RKO (cell line): Measurements from ENCODE around the gene HOMER2.

ENCODE experiments used
- DNase-seq: peaks from one replicate; pipeline ENCODE4 v3.0.0-alpha.2; 2016; ENCODE audit warnings: low spot score

Gene HOMER2

GRCh38 chr15:82856397-82857170, 95.9 kb downstream of the HOMER2 start:
- DNase-seq: peak; percentile 11

DNA sequence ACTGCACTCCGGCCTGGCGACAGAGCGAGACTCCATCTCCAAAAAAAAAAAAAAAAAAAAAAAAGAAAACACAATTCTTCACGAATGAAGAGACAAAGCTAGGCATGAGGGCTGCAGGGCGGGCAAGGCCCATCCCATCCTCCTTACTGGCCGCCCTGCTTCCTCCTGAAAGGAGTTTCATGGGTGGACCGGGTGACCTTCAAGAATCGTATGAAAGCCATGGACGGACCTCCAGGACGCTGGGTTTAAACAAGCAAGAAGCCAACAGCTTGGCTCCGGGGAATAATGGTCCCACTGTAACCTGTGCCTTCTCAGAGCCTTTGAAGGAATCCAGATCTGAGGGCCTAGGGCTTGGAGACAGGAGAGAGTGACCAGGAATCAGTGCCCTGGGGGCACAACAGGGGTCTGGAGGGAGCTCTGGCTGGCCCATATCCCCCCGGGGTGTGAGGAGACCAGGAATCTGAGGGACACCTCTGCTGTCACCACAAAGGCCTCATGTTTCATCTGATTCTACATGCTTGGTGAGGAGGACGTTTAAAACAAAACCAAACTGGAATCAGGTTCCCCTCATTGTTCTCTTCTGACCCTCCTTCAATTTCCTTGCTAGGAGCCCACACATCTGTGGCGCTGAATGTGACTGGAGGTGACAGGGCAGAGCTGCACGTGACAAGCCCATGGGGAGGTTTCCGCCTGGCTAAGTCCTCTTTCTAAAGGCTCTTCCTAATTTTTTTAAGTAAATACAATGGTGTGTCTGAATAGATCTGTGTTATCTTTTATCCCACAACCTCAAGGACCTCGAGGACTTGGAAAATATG, 97.0 kb downstream of the HOMER2 start:
- no peak for DNase-seq

DNA sequence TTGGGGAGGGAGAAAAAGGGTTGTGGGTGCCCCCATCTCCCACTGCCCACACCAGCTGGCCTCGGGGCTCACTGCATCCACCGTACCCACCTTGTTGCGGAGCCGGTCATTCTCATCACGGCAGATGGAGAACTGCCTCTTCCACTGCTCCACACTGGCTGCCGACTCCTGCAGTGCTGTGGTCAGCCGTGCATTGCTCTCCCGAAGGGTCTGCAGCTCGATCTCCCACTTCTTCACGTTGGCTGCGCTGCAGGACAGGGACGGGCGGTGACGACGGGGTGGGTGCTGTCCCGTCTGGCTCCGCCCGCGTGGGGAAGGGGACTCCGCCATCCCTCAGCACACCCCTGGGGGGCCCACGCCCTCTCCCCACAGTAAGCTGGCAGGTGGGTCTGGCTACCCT, 98.0 kb downstream of the HOMER2 start:
- DNase-seq: no peak

- no peak for DNase-seq
Observed at GRCh38 chr15:82852941-82853561, 99.5 kb downstream of the HOMER2 start.

DNA sequence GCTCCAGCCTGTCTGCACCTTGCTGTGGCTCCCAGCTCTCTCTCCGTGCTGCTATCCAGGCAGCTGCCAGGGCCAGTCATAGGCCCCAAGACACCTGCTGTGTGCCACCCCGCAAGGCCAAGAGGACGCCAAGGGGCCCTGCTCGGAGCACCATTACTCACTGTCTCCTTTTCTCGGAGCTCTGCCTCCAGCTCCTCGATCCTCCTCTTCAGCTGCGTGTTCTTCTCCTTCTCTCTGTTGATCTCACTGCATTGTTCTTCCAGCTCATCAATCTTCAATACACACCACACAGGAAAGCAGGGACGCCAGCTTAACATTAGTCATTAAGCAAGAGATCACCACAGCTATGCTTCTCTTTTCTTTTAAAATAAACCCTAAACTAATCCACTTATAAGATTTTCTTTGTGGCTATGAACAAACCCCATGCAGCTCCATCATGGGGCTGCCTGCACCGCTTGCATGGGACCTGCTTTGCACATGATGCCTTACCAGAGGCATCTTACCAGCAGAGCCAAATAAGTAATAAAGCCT, 100.5 kb downstream of the HOMER2 start:
- DNase-seq: no peak

DNA sequence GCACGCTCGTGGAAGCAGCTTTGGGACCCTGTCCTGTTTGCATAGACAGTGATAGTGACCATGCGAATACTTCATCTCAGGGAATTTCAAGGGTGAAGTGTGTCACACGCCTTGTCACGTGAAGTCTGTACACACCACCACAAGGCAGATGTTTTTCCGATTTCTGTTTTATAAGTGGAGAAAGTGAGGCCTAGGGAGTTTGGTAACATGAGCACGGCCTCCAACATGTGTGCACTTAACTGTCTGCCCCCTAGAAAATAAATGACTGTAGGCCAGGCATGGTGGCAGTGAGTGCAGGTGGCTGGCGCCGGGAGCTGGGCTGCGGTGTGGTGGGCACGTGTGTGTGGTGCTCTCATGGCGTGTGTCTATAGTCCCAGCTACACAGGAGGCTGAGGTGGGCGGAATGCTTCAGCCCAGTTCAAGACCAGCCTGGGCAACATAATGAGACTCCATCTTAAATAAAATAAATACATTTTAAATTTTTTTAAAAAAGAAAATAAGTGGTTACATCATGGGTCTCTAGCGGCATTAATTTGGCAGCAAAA, 101.1 kb downstream of the HOMER2 start:
- DNase-seq: no peak

DNA sequence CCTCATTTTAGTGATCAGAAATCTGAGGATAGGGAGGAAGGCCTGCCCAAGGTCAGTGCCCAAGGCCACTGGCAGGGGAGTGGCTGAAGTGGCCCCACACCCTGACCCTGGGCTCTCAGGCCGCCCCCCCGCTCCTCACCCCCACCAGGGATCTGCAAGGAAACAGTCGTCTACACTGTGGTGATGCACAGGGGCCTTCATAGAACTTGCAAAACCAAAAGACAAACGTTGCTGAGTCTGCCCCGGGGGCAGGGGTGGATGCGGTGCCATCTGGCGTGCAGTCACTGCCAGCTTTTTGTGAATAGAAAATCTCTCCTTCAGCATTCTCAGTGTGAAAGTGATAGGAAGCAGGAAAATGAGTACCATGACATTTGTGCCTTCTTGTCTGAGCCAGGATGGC, 101.8 kb downstream of the HOMER2 start:
- DNase-seq: no peak

- DNase-seq: peak; percentile 46
Observed at GRCh38 chr15:82849556-82850512, 102.7 kb downstream of the HOMER2 start.

GRCh38 chr15:82848241-82848993, 104.1 kb downstream of the HOMER2 start:
- DNase-seq: no peak

DNA sequence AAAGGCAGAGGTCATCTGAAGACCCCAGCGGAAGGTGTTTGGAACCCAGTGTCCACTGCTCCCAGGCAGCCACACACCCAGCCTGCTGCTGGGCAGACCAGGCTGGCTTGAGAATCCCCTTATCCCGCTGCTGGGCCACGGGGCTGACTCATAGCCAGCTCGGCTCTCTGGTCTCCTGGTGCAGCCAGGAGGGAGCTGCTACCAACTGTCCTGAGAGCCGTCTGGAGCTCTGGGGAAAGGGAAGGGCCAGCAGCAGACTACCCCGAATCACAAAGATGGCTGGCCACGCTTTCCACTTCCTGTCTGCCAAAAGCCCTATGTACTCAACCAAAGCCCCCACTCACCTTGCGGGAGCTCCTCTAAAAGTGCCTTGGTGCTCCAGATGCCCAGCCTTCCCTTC, 104.8 kb downstream of the HOMER2 start:
- no peak for DNase-seq

- DNase-seq: no peak
Observed at GRCh38 chr15:82846621-82847020, 105.9 kb downstream of the HOMER2 start.

- DNase-seq: no peak
Observed at GRCh38 chr15:82845686-82846085, 106.8 kb downstream of the HOMER2 start.

DNA sequence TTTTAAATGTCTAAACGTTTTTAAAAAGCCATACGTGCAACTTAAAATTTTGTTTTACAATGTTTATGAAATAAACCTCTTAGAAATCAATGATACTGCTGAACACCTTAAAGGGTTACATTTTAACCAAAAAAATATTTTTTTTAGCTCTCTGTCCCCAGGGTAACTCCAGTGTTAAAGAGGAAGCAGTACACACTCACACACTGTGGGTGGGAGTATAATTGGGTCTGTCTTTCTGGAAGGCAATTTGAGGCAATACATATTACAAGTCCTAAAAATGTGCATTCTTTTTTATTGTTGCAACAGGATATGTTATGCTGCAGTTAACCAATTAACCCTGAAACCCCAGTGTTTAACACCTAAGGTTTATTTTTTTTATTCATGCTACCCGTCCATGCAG, 109.0 kb downstream of the HOMER2 start:
- no peak for DNase-seq

DNA sequence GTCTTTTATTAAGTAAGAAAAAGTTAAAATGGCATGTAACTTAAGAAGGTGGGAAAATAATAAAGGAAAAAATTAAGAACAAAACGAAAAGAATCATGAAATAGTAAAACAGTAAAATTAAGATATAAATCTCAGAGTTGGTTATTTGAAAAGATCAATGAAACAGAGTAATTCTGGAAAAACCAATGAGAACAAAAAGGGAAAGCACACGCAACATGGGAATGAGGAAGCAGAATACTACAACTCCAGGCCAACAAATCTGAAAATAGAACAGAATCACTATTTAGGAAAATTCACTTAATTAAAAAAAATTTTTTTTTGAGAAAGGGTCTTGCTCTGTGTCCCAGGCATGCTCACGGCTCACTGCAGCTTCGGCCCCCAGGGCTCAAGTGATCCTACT, 112.4 kb downstream of the HOMER2 start:
- no peak for DNase-seq

DNA sequence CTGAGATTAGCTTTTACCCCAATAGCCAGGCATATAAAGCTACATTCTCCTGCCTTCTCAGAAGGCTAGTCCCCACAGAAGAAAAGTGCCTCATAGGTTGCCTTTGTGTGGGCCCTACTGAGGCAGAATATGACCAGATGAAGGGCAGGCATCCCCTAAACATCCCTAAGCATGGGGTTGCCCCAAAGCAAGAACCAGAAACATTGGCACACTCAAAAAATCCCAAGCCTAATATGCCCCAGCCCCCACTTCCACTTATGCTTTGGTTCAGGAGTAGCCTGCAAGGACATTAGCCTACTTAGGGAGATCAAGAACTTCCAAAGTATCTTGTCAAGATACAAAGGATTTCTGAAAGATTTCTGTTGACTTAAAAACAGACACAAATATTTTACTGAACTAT, 113.4 kb downstream of the HOMER2 start:
- DNase-seq: no peak

DNA sequence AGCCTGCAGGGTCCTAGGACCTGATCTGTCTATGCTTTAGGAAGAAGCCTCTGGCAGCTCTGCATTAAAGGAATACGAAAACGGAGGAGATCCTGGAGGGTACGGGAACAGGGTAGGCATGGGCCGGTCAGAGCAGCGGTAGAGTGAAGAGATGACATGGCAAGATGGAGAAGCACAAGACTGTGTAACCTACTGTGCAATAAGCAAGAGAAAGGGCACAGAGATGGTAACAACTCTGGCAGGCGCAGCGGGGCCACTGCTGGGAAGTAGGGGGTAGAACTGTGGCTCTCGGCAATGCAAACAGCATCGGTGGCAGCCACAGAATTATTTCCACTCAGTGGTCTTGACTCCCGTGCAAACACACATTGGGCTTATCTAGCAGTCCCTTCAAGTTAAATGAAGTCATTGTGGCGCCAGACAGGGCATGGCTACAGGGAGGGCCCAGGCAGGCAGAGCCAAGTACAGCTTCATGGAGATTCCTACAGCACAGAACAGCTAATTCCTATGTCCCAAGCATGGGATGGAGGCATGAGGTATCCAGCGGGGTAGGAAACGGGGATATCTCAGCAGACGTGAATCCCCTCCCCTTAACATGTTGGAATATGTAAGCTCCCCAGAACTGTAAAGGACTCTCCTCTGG, 114.3 kb downstream of the HOMER2 start:
- DNase-seq: no peak

DNA sequence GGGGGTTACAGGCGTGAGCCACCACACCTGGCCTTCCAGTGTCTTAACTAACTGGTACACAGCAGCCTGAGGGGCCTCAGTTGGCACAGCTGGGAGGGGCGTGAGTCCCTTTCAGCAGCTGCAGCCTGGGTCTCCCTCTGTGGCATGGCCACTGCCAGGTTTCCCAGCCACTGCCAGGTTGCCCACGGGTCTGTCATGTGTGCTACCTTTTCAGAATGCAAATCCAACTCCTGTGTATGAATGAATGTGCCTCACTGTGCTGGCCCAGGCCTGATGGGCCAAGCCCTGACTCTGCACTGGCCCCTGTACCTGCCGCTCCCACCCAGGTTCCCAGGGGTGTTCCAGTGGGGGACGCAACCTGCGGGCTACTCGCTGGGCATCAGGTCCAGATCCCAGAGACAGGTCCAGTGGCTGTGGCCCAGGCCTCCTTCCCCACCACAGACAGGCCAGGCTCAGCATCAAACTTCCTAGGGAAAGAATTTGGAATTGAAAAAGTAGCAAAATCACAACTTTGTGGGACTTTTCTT, 117.1 kb downstream of the HOMER2 start:
- no peak for DNase-seq

DNA sequence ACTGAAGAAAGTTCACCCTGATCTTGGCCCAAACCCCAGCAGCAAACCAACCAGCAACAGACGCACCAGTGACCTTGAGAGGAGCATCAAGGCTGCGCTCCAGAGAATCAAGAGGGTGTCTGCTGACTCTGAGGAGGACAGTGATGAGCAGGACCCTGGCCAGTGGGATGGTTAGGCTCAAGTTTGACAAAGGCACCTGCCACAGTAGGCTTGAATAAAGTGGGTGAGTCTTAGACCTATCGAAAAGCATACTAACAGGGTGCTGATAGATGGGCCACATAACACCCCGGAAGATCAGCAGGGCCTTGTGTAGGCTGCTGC, 119.2 kb downstream of the HOMER2 start:
- DNase-seq: no peak

GRCh38 chr15:82832601-82833361, 119.7 kb downstream of the HOMER2 start:
- peak; percentile 94 for DNase-seq
